ENCODE measurements around the gene LRRC46.

LRRC46 gene

GRCh38 chr17:47810901-47811635 lies 20.4 kb upstream of the LRRC46 start:
- no peak overlapping the region for H3K4me3 ChIP-seq (ENCODE audit: low read depth, low read length, poor library complexity, severe bottlenecking)
- no peaks in the 10 kb centered on the region for H3K79me2 ChIP-seq (ENCODE audit: insufficient read depth, low read length)
- no peaks in the 10 kb centered on the region for H3K9me2 ChIP-seq (ENCODE audit: low read depth, low read length)
- no peak overlapping the region for H3K4me2 ChIP-seq (ENCODE audit: low read length)
- no peaks in the 10 kb centered on the region for H3K27me3 ChIP-seq (ENCODE audit: insufficient read depth, low read length)
- no peaks in the 10 kb centered on the region for H3K9me3 ChIP-seq (ENCODE audit: low read length)
- no peaks in the 10 kb centered on the region for H3K4me1 ChIP-seq (ENCODE audit: insufficient read depth, low read length, severe bottlenecking)
- no peak overlapping the region for H3K27ac ChIP-seq (ENCODE audit: low read depth, low read length, poor library complexity, severe bottlenecking)
- TF ChIP-seq CTCF (IDR thresholded peaks at IDR 0.05; ENCODE audit: low read length) (no peak), EZH2 (IDR thresholded peaks at IDR 0.05; ENCODE audit: borderline replicate concordance, low read length) (no peak)
- no peaks in the 10 kb centered on the region for H4K20me1 ChIP-seq (ENCODE audit: insufficient read depth, low read length)
- H3K36me3 ChIP-seq (ENCODE audit: insufficient read depth, low read length) = peaks cover 51% of the 10 kb centered on the region
- H2AFZ ChIP-seq (ENCODE audit: low read length) = no peak overlapping the region
- no peaks in the 10 kb centered on the region for H3F3A ChIP-seq (ENCODE audit: insufficient read depth, low read length)
- no peak overlapping the region for H3K9ac ChIP-seq (ENCODE audit: low read length)

DNA sequence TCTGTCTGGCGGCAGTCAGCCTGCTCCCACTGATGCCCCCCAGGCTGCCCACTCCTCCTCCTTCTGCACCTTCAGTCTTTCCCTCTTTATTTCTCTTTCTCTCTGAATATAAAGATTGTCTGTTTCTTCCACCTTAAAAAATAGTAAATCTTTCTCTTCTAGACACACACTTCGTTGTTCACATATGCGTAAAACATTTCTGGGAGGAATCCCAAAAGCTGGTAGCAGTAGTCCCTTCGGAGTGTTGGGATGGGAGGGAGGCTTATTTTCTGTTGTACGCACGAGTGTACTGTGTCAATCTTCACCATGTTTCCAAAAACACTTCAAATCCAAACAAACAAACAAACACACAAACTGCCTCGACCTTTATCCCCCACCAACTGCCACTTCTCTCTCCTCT lies 19.8 kb upstream of the LRRC46 start:
- TF ChIP-seq CTCF (IDR thresholded peaks at IDR 0.05; ENCODE audit: low read length) (no peak), EZH2 (IDR thresholded peaks at IDR 0.05; ENCODE audit: borderline replicate concordance, low read length) (no peak)

DNA sequence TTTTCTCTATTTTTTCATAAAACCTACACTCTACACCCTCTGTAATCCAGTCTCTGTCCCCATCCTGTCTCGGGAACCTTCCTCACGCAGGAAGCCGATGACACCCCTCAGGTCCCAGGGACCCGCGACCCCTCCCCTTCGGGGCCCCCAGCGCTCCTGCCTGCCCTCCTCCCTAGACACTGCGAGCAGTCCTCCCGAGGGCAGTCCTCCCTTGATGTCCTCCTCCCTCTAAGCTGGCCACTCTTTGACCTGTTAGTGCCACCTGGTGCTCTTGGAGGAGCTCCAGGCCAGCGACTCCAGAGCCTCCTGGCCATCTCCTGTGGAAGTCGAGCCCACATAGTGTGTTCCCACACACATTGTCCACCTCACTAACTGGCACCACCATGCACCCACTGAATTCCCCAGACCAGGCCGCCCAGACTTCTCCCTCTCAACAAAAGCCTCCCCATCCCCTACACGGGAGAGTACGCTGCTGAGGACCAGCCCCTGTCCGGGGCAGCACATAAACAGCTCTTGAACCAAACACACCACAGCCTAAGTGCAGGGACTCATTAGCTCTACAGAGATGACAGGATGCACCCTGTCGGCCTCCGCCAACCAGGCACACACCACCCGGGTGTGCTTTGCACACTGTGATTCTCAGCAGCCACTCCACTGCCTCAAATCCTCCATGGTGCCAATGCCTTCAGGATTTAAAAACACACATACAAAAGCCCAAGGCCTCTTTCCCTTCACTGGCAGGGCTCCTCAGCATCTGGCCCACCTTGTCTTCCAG lies 19.1 kb upstream of the LRRC46 start:
- peaks cover 59% of the 10 kb centered on the region for H3K36me3 ChIP-seq (ENCODE audit: insufficient read depth, low read length)
- H3K9me2 ChIP-seq (ENCODE audit: low read depth, low read length) = no peaks in the 10 kb centered on the region
- no peak overlapping the region for H3K9ac ChIP-seq (ENCODE audit: low read length)
- H3F3A ChIP-seq (ENCODE audit: insufficient read depth, low read length) = no peaks in the 10 kb centered on the region
- no peak overlapping the region for H2AFZ ChIP-seq (ENCODE audit: low read length)
- no peak overlapping the region for H3K4me2 ChIP-seq (ENCODE audit: low read length)
- H3K27me3 ChIP-seq (ENCODE audit: insufficient read depth, low read length) = no peaks in the 10 kb centered on the region
- no peak overlapping the region for H3K4me3 ChIP-seq (ENCODE audit: low read depth, low read length, poor library complexity, severe bottlenecking)
- no peaks in the 10 kb centered on the region for H3K9me3 ChIP-seq (ENCODE audit: low read length)
- no peak overlapping the region for H3K27ac ChIP-seq (ENCODE audit: low read depth, low read length, poor library complexity, severe bottlenecking)
- no peaks in the 10 kb centered on the region for H3K79me2 ChIP-seq (ENCODE audit: insufficient read depth, low read length)
- TF ChIP-seq EZH2 (IDR thresholded peaks at IDR 0.05; ENCODE audit: borderline replicate concordance, low read length) (no peak), CTCF (IDR thresholded peaks at IDR 0.05; ENCODE audit: low read length) (no peak)
- no peaks in the 10 kb centered on the region for H4K20me1 ChIP-seq (ENCODE audit: insufficient read depth, low read length)
- no peaks in the 10 kb centered on the region for H3K4me1 ChIP-seq (ENCODE audit: insufficient read depth, low read length, severe bottlenecking)

More for the DNA sequence above, 19.8 kb upstream of the LRRC46 start:
- H3K4me2 ChIP-seq (ENCODE audit: low read length) = no peak overlapping the region
- H3F3A ChIP-seq (ENCODE audit: insufficient read depth, low read length) = no peaks in the 10 kb centered on the region
- H3K79me2 ChIP-seq (ENCODE audit: insufficient read depth, low read length) = no peaks in the 10 kb centered on the region
- H3K27me3 ChIP-seq (ENCODE audit: insufficient read depth, low read length) = no peaks in the 10 kb centered on the region
- H3K36me3 ChIP-seq (ENCODE audit: insufficient read depth, low read length) = peaks cover 57% of the 10 kb centered on the region
- no peaks in the 10 kb centered on the region for H3K4me1 ChIP-seq (ENCODE audit: insufficient read depth, low read length, severe bottlenecking)
- H4K20me1 ChIP-seq (ENCODE audit: insufficient read depth, low read length) = no peaks in the 10 kb centered on the region
- H3K4me3 ChIP-seq (ENCODE audit: low read depth, low read length, poor library complexity, severe bottlenecking) = no peak overlapping the region
- no peak overlapping the region for H3K9ac ChIP-seq (ENCODE audit: low read length)
- H2AFZ ChIP-seq (ENCODE audit: low read length) = no peak overlapping the region
- H3K27ac ChIP-seq (ENCODE audit: low read depth, low read length, poor library complexity, severe bottlenecking) = no peak overlapping the region
- no peaks in the 10 kb centered on the region for H3K9me2 ChIP-seq (ENCODE audit: low read depth, low read length)
- no peaks in the 10 kb centered on the region for H3K9me3 ChIP-seq (ENCODE audit: low read length)
